HK-2 (cell line): ENCODE data around the gene KRT86.
"Not testable (repeated sequence)": the region's sequence is repeated elsewhere in the genome, so short reads cannot be mapped to it uniquely, and the experiment has no call there.

ENCODE experiments used
- DNase-seq: peaks from one replicate; pipeline ENCODE4 v3.0.0-alpha.2; 2018; ENCODE audit not compliant: unreplicated experiment

The KRT86 gene

GRCh38 chr12:52291267-52291935 lies 17.0 kb downstream of the KRT86 start, which contains the start of gene KRT81:
TSS of gene KRT81 (minus strand) at chr12:52291534. CDS start at chr12:52291465, 69 bp downstream.
- DNase-seq: no peak

GRCh38 chr12:52293926-52294325 lies 19.5 kb downstream of the KRT86 start:
- DNase-seq: no peak

- DNase-seq: no peak
Measured at GRCh38 chr12:52294803-52295202, 20.4 kb downstream of the KRT86 start.

GRCh38 chr12:52295663-52296062 lies 21.2 kb downstream of the KRT86 start:
- DNase-seq: no peak

- no peak for DNase-seq
Measured at GRCh38 chr12:52296572-52297215, 22.2 kb downstream of the KRT86 start.

- no peak for DNase-seq
Measured at GRCh38 chr12:52298677-52299190, 24.3 kb downstream of the KRT86 start.

- peak; percentile 33 for DNase-seq
Measured at GRCh38 chr12:52300796-52301691, 26.6 kb downstream of the KRT86 start.

- DNase-seq: not testable (repeated sequence)
Measured at GRCh38 chr12:52301721-52302120, 27.3 kb downstream of the KRT86 start.

- DNase-seq: not testable (repeated sequence)
Measured at GRCh38 chr12:52302242-52302914, 27.9 kb downstream of the KRT86 start.

- not testable (repeated sequence) for DNase-seq
Measured at GRCh38 chr12:52304941-52305411, 30.5 kb downstream of the KRT86 start.

- DNase-seq: no peak
Measured at GRCh38 chr12:52305921-52306705, 31.7 kb downstream of the KRT86 start.

GRCh38 chr12:52306731-52307130 lies 32.3 kb downstream of the KRT86 start:
- DNase-seq: no peak

- peak; percentile 64 for DNase-seq
Measured at GRCh38 chr12:52307836-52308805, 33.7 kb downstream of the KRT86 start.

GRCh38 chr12:52308806-52309425 lies 34.5 kb downstream of the KRT86 start:
- DNase-seq: no peak

- no peak for DNase-seq
Measured at GRCh38 chr12:52310622-52311284, 36.3 kb downstream of the KRT86 start.

GRCh38 chr12:52311285-52311648 lies 36.8 kb downstream of the KRT86 start:
- DNase-seq: no peak

GRCh38 chr12:52312086-52312485 lies 37.6 kb downstream of the KRT86 start:
- no peak for DNase-seq

GRCh38 chr12:52313461-52313860 lies 39.0 kb downstream of the KRT86 start:
- DNase-seq: no peak

- DNase-seq: no peak
Measured at GRCh38 chr12:52313926-52314325, 39.5 kb downstream of the KRT86 start.
